Pancreas (tissue), 10 donors: ENCODE measurements around the gene GPX4. TPM values are rescaled to one million over a fixed set of nuclear protein-coding genes. Genes with fewer than 3 reads are reported as not detected.

Experiments
- ATAC-seq, 4 donors: fragments of 200-7000 bp; cut with Tn5 transposase; one replicate each; pipeline versions ENCODE4 v1.8.0 to v1.9.1; 2020; ENCODE audit warnings: mild to moderate bottlenecking in 4 of 4, moderate library complexity in 4 of 4
- DNase-seq, 6 donors: peaks; one replicate each; pipeline ENCODE4 v3.0.0-alpha.2; 2020
- FAIRE-seq: peaks from 2 replicates; lab custom pipeline; 2012; peaks lifted over from hg19 to GRCh38; lab: Jason Lieb, UNC
- H3K27ac ChIP-seq, 4 donors: fragments of 200-600 bp; sonication (generic); 1 replicate in 3 of 4; 2 replicates in 1 of 4; pipeline versions ENCODE4 v1.5.0 to v1.8.0; 2020
- H3K27me3 ChIP-seq, 4 donors: fragments of 200-600 bp; one replicate each; pipeline ENCODE4 v1.8.0; 2021
- H3K36me3 ChIP-seq, 3 donors: fragments of 200-600 bp; sonication (generic) in 1 of 3; one replicate each; pipeline versions ENCODE4 v1.5.0 to v1.8.0; 2020 to 2021
- H3K4me1 ChIP-seq, 3 donors: fragments of 200-600 bp; one replicate each; pipeline ENCODE4 v1.8.0; 2021
- H3K4me3 ChIP-seq, 4 donors: fragments of 200-600 bp; sonication (generic) in 2 of 4; one replicate each; pipeline versions ENCODE4 v1.5.0 to v1.8.0; 2020 to 2021
- H3K9me3 ChIP-seq, 4 donors: fragments of 200-600 bp; one replicate each; pipeline ENCODE4 v1.8.0; 2021
- CTCF ChIP-seq, 4 donors: fragments of 200-600 bp; sonication (generic) in 3 of 4; IDR thresholded peaks; one replicate each; pipeline versions ENCODE4 v1.5.0 to v1.8.0; 2021; ENCODE audit warnings: antibody characterized with exemption in 4 of 4
- WGBS, 2 donors: extraction: QIAGEN DNeasy Blood & Tissue Kit; methylation state at CpG; one replicate each; pipeline ENCODE4 v1.1.7; 2013; 5-methylcytosine and 5-hydroxymethylcytosine counted together
- intact Hi-C, 3 donors: fragments of 100-400 bp; cut with DNase I; formaldehyde crosslinking; loops; one replicate each; pipeline versions ENCODE4 v1.11.1 to v1.14.2; 2022
- polyA plus RNA-seq, 2 donors: library from polyadenylated mRNA; stranded (reverse); fragments of 200-250 nt; gene quantifications; one replicate each; pipeline ENCODE4 v1.2.3, GENCODE V29; 2013
- total RNA-seq, 6 donors: library from RNA; stranded (reverse); fragmentation: NEBNext Ultra II Directional in 4 of 6; extraction: Animal tissue kit (Norgen Biotek cat#: 25700) in 4 of 6; gene quantifications; one replicate each; pipeline versions ENCODE4 v1.2.1 to v1.2.4, GENCODE V29; 2021 to 2023
- donor health status: healthy with polysubstance abuse.
- donor health status: DM: no; HTN: no; CAD: no; lungs with moderate emphysema.
- donor health status: DM: no; HTN: no; CAD: no.
- donor health status: control.
- donor health status: control.
- donor health status: Bipolar disorder and iron deficiency.
- donor health status: DM: yes; HTN: yes; CAD: no.
- donor health status: DM: no; HTN: no; CAD: no.
- donor health status: DM: no; HTN: no; CAD: no.
- donor health status: DM: yes; HTN: yes; CAD: no.

Gene GPX4
- total and polyA plus RNA-seq, 8 donors: 48.8 to 290 (median 76.8) TPM

DNA sequence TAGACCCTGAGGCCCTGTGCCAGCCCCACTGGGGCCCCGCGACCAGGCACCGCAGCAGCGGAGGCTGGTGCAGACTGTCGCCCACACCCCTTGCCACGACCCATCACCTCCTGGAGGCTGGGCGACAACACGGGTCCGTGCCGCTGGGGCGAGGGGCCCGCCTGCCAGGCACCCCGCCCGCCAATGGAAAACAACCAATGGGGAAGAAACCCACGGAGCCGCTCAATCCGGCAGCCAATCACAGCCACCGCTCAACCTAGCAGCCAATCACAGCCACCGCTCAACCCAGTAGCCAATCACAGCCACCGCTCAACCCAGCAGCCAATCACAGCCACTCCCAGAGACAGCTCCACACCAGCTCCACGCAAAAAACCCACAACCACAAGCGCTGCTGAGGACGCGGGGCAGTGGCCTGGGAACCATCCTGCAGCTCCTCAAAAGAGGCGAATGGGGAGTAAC is 29.7 kb downstream of the GPX4 start:
- Histone ChIP-seq H3K9me3 (no peaks in the 10 kb centered on the region), H3K36me3 (no peaks in the 10 kb centered on the region), H3K4me1 (no peaks in the 10 kb centered on the region), H3K27ac (peak overlapping the region in 2 of 4 donors; percentile 76 to 90), H3K27me3 (no peaks in the 10 kb centered on the region), H3K4me3 (no peak overlapping the region)
- TF ChIP-seq CTCF (IDR thresholded peaks at IDR 0.05): no peak
- intact Hi-C loops: no loop called here
- ATAC-seq (peak; percentile 2 to 21 (median 6)), DNase-seq (no peak), FAIRE-seq (no peak)
- WGBS, 2 donors: 94 to 98% methylated on average over 19 to 25 of the region's 25 CpGs

GRCh38 chr19:1134431-1134830 is 30.6 kb downstream of the GPX4 start:
- Histone ChIP-seq H3K36me3 (no peaks in the 10 kb centered on the region), H3K27ac (no peak overlapping the region), H3K4me3 (no peak overlapping the region), H3K27me3 (no peaks in the 10 kb centered on the region), H3K9me3 (no peaks in the 10 kb centered on the region), H3K4me1 (no peaks in the 10 kb centered on the region)
- DNase-seq (no peak), ATAC-seq (no peak), FAIRE-seq (no peak)
- WGBS, 2 donors: 92% methylated on average over 11 of the region's 11 CpGs
- intact Hi-C loops: no loop called here
- TF ChIP-seq CTCF (IDR thresholded peaks at IDR 0.05): no peak

DNA sequence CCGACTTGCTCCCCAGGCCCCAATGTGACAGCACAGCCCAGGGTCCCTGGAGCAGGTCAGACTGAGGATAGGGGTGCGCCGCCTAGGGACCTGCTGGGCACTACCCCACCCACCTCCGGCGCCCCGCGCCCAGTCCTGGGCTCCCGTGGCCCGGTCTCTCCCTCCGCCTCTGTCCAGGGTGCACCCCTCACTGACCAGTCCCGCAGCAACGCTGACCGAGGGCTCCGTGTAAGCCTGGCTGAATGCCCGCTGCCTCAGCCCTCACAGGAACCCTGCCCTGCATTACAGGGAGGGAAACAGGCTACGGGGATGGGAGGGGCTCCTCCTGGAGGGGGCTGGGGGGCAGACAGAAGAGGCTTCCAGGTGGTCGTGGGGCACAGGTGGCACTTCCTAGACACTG is 31.7 kb downstream of the GPX4 start:
- peak in 2 of 6 donors; percentile 42 to 76 for DNase-seq
- Histone ChIP-seq H3K27me3 (no peaks in the 10 kb centered on the region), H3K27ac (peak overlapping the region in 1 of 4 donors; percentile 22), H3K36me3 (no peaks in the 10 kb centered on the region), H3K9me3 (no peaks in the 10 kb centered on the region), H3K4me1 (no peaks in the 10 kb centered on the region), H3K4me3 (no peak overlapping the region)
- 87 to 90% methylated on average over 17 of the region's 17 CpGs for WGBS, 2 donors
- FAIRE-seq: no peak
- intact Hi-C loops: no loop called here
- TF ChIP-seq CTCF (IDR thresholded peaks at IDR 0.05): no peak
- ATAC-seq: no peak

GRCh38 chr19:1136201-1136600 is 32.4 kb downstream of the GPX4 start:
- H3K36me3 ChIP-seq: no peaks in the 10 kb centered on the region
- no peak overlapping the region for H3K4me3 ChIP-seq
- peak overlapping the region in 2 of 4 donors; percentile 15 to 22 for H3K27ac ChIP-seq
- no peaks in the 10 kb centered on the region for H3K27me3 ChIP-seq
- TF ChIP-seq CTCF (IDR thresholded peaks at IDR 0.05): no peak
- H3K4me1 ChIP-seq: no peaks in the 10 kb centered on the region
- 84 to 87% methylated on average over 12 of the region's 12 CpGs for WGBS, 2 donors
- intact Hi-C loops: no loop called here
- no peak for FAIRE-seq
- H3K9me3 ChIP-seq: no peaks in the 10 kb centered on the region
- peak in 1 of 6 donors; percentile 66 for DNase-seq
- ATAC-seq: peak in 2 of 4 donors; percentile 17 to 28

DNA sequence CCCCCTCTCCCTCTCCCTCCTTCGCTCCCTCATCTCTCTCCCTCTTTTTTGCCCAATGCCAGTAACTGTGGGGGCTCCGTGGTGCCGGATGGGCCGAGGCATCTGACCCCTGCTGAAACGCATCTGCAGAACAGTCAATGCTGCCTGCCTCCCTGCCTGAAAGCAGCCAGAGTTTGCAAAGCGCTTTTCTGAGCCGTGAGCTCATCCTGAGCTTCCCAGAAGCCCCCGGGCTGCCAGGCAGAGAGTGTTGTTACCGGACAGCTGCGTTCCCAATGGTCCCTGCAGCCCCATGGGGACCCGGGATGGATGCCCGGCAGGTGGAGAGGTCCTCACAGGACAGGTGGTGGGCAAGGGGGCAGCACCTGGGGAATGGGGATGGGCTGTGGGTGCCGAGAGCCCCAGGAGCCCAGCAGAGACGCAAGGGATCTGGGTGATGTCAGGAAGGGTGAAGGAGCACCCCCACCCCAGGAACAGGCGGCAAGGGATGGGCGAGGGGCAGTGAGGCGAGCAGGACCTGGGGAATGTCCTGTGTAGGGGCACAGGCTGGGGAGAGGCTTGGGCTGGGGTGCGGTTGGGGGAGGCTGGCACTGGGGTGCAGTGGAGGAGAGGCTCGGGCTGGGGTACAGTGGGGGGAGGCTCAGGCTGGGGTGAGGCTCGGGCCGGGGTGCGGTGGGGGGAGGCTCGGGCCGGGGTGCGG is 33.0 kb downstream of the GPX4 start:
- WGBS, 2 donors: 88 to 89% methylated on average over 17 to 23 of the region's 25 CpGs
- FAIRE-seq: no peak
- ATAC-seq: no peak

More for the DNA sequence above, 33.0 kb downstream of the GPX4 start:
- Histone ChIP-seq H3K27ac (peak overlapping the region in 1 of 4 donors; percentile 37), H3K4me1 (no peaks in the 10 kb centered on the region), H3K4me3 (no peak overlapping the region), H3K36me3 (no peaks in the 10 kb centered on the region), H3K27me3 (no peaks in the 10 kb centered on the region), H3K9me3 (no peaks in the 10 kb centered on the region)
- no peak for TF ChIP-seq CTCF (IDR thresholded peaks at IDR 0.05)
- intact Hi-C loops: no loop called here
- peak in 1 of 6 donors; percentile 69 for DNase-seq
